Dermis blood vessel endothelial cell (primary cell): ENCODE results near the gene PTPN3. TPM values are rescaled to one million over a fixed set of nuclear protein-coding genes. Genes with fewer than 3 reads are reported as not detected.

Experiments
- DNase-seq: peaks from one replicate; pipeline ENCODE4 v3.0.0; 2010
- total RNA-seq: library from RNA; depleted of rRNA; stranded (reverse); fragments of >200 nt; gene quantifications from 2 replicates; pipeline ENCODE4 v1.2.3, GENCODE V29; 2014

PTPN3 gene
- total RNA-seq, 1 donor from 2014 or later = 3.6 TPM

GRCh38 chr9:109419531-109419930 is 78.6 kb downstream of the PTPN3 start:
- no peak for DNase-seq

- DNase-seq = no peak
Observed at GRCh38 chr9:109418827-109419226, 79.3 kb downstream of the PTPN3 start.

- DNase-seq = no peak
Observed at GRCh38 chr9:109417585-109418544, 80.2 kb downstream of the PTPN3 start.

- no peak for DNase-seq
Observed at GRCh38 chr9:109417054-109417453, 81.1 kb downstream of the PTPN3 start.

- no peak for DNase-seq
Observed at GRCh38 chr9:109416135-109416706, 81.9 kb downstream of the PTPN3 start.

- no peak for DNase-seq
Observed at GRCh38 chr9:109414125-109414785, 83.9 kb downstream of the PTPN3 start.

GRCh38 chr9:109411798-109412352 is 86.2 kb downstream of the PTPN3 start:
- DNase-seq = peak; percentile 43

GRCh38 chr9:109411069-109411761 is 86.9 kb downstream of the PTPN3 start:
- no peak for DNase-seq

GRCh38 chr9:109409773-109410397 is 88.2 kb downstream of the PTPN3 start:
- DNase-seq = no peak

GRCh38 chr9:109408759-109409462 is 89.2 kb downstream of the PTPN3 start:
- DNase-seq = no peak

- DNase-seq = no peak
Observed at GRCh38 chr9:109403766-109404320, 94.3 kb downstream of the PTPN3 start.

- DNase-seq = no peak
Observed at GRCh38 chr9:109403116-109403515, 95.0 kb downstream of the PTPN3 start.

GRCh38 chr9:109401990-109402318 is 96.2 kb downstream of the PTPN3 start:
- DNase-seq = no peak

GRCh38 chr9:109401169-109401989 is 96.7 kb downstream of the PTPN3 start:
- peak; percentile 70 for DNase-seq

GRCh38 chr9:109399258-109399767 is 98.8 kb downstream of the PTPN3 start:
- no peak for DNase-seq

- DNase-seq = no peak
Observed at GRCh38 chr9:109391176-109391575, 106.9 kb downstream of the PTPN3 start.

GRCh38 chr9:109387856-109388255 is 110.3 kb downstream of the PTPN3 start:
- no peak for DNase-seq

- no peak for DNase-seq
Observed at GRCh38 chr9:109387206-109387605, 110.9 kb downstream of the PTPN3 start.

- no peak for DNase-seq
Observed at GRCh38 chr9:109385499-109385898, 112.6 kb downstream of the PTPN3 start.

- DNase-seq = no peak
Observed at GRCh38 chr9:109383947-109384346, 114.2 kb downstream of the PTPN3 start.
